ENCODE data around the gene ZNRF1. TPM values are rescaled to one million over a fixed set of nuclear protein-coding genes. Genes with fewer than 3 reads are reported as not detected.

ZNRF1 gene
- total and polyA plus RNA-seq, 2 of the 13 experiments (the other 11 are each of a cell fraction or from before 2014, with no cell fraction given) = 43.9 to 58.7 TPM

DNA sequence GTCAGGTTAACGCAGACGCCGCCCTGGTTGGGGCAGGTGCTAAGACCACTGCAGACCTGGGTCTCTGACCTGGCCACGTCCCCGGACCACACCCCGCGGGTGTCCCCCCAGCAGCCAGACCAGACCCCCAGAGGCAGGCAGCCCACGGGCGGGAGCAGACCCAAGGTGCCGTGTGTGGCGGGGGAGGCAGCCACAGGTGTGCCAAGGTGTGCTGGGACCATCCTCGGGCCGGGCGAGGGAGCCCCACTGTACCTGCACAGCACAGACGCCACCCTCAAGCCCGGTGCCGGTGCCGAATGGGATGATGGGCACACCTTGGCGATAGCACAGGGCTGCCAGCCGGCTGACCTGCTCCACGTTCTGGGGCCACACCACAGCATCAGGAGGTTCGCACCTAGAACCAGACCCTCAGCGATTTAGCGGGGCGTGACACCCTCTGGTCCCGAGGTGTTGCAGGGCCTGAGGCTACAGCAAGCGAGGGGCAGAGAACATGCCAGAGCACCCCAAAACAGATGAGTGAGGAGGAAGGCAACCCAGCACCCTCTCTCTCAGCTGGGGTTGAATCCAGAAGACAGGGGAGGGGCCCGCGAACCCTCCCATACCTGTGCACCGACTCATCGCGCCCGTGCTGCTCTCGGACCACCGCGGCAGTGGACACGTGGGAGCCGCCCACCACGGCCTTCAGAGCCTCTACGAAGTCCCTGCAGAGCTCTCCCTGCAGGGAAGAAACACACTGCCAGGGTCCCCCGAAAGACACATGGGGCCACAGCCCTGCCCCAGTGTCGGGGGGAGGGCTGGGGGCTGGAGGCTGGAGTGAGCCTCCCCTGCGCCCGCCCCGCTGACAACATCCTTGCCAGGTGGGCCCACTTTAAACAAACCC, 116.4 kb downstream of the ZNRF1 start (continued):
- TF ChIP-seq SRSF4 (IDR thresholded peaks at IDR 0.05; ENCODE audit: low read depth, low read length, poor library complexity, severe bottlenecking) (no peak), GTF2F1 (IDR thresholded peaks at IDR 0.05; ENCODE audit: low read length) (no peak), SMAD1 (CRISPR knock-in tag; IDR thresholded peaks at IDR 0.05; ENCODE audit: borderline replicate concordance, low read depth) (no peak), ZNF670 (CRISPR knock-in tag; IDR thresholded peaks at IDR 0.05; ENCODE audit: borderline replicate concordance) (no peak), ZNF451 (CRISPR knock-in tag; IDR thresholded peaks at IDR 0.05) (no peak), XBP1 (CRISPR knock-in tag; IDR thresholded peaks at IDR 0.05) (no peak), JUND (CRISPR knock-in tag; IDR thresholded peaks at IDR 0.05) (no peak), ZNF570 (CRISPR knock-in tag; IDR thresholded peaks at IDR 0.05; ENCODE audit: borderline replicate concordance) (no peak), ZNF589 (CRISPR knock-in tag; conservative IDR thresholded peaks at IDR 0.05) (no peak), ZNF777 (CRISPR knock-in tag; IDR thresholded peaks at IDR 0.05) (0 out of 2 replicates have a peak, but pooled peaks have one; percentile 20), RFXANK (CRISPR knock-in tag; IDR thresholded peaks at IDR 0.05) (no peak), EZH2 (conservative IDR thresholded peaks at IDR 0.05; ENCODE audit: low read depth, low read length) (no peak), MIER3 (CRISPR knock-in tag; IDR thresholded peaks at IDR 0.05; ENCODE audit: borderline replicate concordance) (no peak), ZNF3 (CRISPR knock-in tag; IDR thresholded peaks at IDR 0.05) (no peak), BCL6 (CRISPR knock-in tag; IDR thresholded peaks at IDR 0.05) (no peak), HNRNPH1 (optimal IDR thresholded peaks at IDR 0.05; ENCODE audit: low read depth, low read length) (no peak), ESRRA (CRISPR knock-in tag; IDR thresholded peaks at IDR 0.05; ENCODE audit: low read depth) (no peak)
- TF ChIP-seq, protein P1, sequence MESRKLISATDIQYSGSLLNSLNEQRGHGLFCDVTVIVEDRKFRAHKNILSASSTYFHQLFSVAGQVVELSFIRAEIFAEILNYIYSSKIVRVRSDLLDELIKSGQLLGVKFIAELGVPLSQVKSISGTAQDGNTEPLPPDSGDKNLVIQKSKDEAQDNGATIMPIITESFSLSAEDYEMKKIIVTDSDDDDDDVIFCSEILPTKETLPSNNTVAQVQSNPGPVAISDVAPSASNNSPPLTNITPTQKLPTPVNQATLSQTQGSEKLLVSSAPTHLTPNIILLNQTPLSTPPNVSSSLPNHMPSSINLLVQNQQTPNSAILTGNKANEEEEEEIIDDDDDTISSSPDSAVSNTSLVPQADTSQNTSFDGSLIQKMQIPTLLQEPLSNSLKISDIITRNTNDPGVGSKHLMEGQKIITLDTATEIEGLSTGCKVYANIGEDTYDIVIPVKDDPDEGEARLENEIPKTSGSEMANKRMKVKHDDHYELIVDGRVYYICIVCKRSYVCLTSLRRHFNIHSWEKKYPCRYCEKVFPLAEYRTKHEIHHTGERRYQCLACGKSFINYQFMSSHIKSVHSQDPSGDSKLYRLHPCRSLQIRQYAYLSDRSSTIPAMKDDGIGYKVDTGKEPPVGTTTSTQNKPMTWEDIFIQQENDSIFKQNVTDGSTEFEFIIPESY (CRISPR knock-in tag; IDR thresholded peaks at IDR 0.05) = no peak
- TF ChIP-seq, protein P2, sequence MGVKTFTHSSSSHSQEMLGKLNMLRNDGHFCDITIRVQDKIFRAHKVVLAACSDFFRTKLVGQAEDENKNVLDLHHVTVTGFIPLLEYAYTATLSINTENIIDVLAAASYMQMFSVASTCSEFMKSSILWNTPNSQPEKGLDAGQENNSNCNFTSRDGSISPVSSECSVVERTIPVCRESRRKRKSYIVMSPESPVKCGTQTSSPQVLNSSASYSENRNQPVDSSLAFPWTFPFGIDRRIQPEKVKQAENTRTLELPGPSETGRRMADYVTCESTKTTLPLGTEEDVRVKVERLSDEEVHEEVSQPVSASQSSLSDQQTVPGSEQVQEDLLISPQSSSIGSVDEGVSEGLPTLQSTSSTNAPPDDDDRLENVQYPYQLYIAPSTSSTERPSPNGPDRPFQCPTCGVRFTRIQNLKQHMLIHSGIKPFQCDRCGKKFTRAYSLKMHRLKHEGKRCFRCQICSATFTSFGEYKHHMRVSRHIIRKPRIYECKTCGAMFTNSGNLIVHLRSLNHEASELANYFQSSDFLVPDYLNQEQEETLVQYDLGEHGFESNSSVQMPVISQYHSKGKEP (CRISPR knock-in tag; IDR thresholded peaks at IDR 0.05) = no peak
- TF ChIP-seq, protein P3, sequence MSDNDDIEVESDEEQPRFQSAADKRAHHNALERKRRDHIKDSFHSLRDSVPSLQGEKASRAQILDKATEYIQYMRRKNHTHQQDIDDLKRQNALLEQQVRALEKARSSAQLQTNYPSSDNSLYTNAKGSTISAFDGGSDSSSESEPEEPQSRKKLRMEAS (IDR thresholded peaks at IDR 0.05) = no peak
- TF ChIP-seq, protein P4, sequence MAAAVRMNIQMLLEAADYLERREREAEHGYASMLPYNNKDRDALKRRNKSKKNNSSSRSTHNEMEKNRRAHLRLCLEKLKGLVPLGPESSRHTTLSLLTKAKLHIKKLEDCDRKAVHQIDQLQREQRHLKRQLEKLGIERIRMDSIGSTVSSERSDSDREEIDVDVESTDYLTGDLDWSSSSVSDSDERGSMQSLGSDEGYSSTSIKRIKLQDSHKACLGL (CRISPR knock-in tag; IDR thresholded peaks at IDR 0.05) = peak; percentile 57; the same call in 1 of the 2 replicates
- TF ChIP-seq, protein P5, sequence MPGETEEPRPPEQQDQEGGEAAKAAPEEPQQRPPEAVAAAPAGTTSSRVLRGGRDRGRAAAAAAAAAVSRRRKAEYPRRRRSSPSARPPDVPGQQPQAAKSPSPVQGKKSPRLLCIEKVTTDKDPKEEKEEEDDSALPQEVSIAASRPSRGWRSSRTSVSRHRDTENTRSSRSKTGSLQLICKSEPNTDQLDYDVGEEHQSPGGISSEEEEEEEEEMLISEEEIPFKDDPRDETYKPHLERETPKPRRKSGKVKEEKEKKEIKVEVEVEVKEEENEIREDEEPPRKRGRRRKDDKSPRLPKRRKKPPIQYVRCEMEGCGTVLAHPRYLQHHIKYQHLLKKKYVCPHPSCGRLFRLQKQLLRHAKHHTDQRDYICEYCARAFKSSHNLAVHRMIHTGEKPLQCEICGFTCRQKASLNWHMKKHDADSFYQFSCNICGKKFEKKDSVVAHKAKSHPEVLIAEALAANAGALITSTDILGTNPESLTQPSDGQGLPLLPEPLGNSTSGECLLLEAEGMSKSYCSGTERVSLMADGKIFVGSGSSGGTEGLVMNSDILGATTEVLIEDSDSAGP (CRISPR knock-in tag; IDR thresholded peaks at IDR 0.05; ENCODE audit: borderline replicate concordance) = peak; percentile 32; the same call in 1 of the 2 replicates
- TF ChIP-seq, protein P6, sequence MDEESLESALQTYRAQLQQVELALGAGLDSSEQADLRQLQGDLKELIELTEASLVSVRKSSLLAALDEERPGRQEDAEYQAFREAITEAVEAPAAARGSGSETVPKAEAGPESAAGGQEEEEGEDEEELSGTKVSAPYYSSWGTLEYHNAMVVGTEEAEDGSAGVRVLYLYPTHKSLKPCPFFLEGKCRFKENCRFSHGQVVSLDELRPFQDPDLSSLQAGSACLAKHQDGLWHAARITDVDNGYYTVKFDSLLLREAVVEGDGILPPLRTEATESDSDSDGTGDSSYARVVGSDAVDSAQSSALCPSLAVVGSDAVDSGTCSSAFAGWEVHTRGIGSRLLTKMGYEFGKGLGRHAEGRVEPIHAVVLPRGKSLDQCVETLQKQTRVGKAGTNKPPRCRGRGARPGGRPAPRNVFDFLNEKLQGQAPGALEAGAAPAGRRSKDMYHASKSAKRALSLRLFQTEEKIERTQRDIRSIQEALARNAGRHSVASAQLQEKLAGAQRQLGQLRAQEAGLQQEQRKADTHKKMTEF (CRISPR knock-in tag; IDR thresholded peaks at IDR 0.05) = no peak

Measured in HepG2 (cell line).